GM13976 (cell line): ENCODE results near the gene PTPRR.

ENCODE experiments used
- DNase-seq: peaks from one replicate; pipeline ENCODE4 v3.0.0; 2012; ENCODE audit warnings: low spot score
- CTCF ChIP-seq: IDR thresholded peaks from 2 replicates; pipeline ENCODE4 v1.5.1; 2012; ENCODE audit warnings: borderline replicate concordance, mild to moderate bottlenecking; ENCODE audit not compliant: insufficient read depth; ENCODE audit errors: extremely low read depth, missing control alignments, control extremely low read depth
- in situ Hi-C: fragments of 300-500 bp; cut with MboI; formaldehyde crosslinking; loops from one replicate; pipeline ENCODE4 v1.12.0; 2022; ENCODE audit warnings: low sequenced_read_pairs, mixed read lengths, inconsistent platforms; ENCODE audit not compliant: unreplicated experiment

PTPRR gene

GRCh38 chr12:70920251-70920851 is at the start of gene PTPRR:
Gene PTPRR (minus strand): TSS chr12:70920738. CDS start chr12:70920390, 348 bp downstream.
- DNase-seq, result no peak
- in situ Hi-C loops, result no loop called here
- no peak for TF ChIP-seq CTCF

- TF ChIP-seq CTCF, result no peak
- in situ Hi-C loops, result no loop called here
- no peak for DNase-seq
These were observed 46.7 kb upstream of the PTPRR start for GRCh38 chr12:70966996-70967790.

GRCh38 chr12:70966046-70966445 is 45.5 kb upstream of the PTPRR start:
- no peak for DNase-seq
- in situ Hi-C loops, result no loop called here
- no peak for TF ChIP-seq CTCF

- no peak for TF ChIP-seq CTCF
- in situ Hi-C loops, result no loop called here
These were observed 44.5 kb upstream of the PTPRR start for GRCh38 chr12:70964867-70965510.

GRCh38 chr12:70963081-70963660 is 42.6 kb upstream of the PTPRR start:
- TF ChIP-seq CTCF, result no peak
- no peak for DNase-seq
- in situ Hi-C loops, result no loop called here

More at GRCh38 chr12:70964867-70965510, 44.5 kb upstream of the PTPRR start:
- no peak for DNase-seq

GRCh38 chr12:70962226-70962794 is 41.8 kb upstream of the PTPRR start:
- in situ Hi-C loops, result no loop called here
- TF ChIP-seq CTCF, result no peak
- DNase-seq, result no peak
